Transverse colon (tissue), 4 donors: ENCODE results near the gene CADM2. TPM values are rescaled to one million over a fixed set of nuclear protein-coding genes. Genes with fewer than 3 reads are reported as not detected.

ENCODE experiments used
- DNase-seq: peaks from one replicate; pipeline ENCODE4 v3.0.0-alpha.2; 2019
- H3K27ac ChIP-seq, 4 donors: fragments of 200-600 bp; sonication (generic); 2 replicates each; pipeline ENCODE4 v1.5.1; 2016 to 2018; ENCODE audit warnings: inconsistent platforms in 4 of 4
- H3K27me3 ChIP-seq: fragments of 200-600 bp; sonication (generic); 2 replicates; pipeline ENCODE4 v1.5.1; 2017; ENCODE audit warnings: inconsistent platforms
- H3K36me3 ChIP-seq, 4 donors: fragments of 200-600 bp; sonication (generic); 2 replicates each; pipeline ENCODE4 v1.5.1; 2017 to 2019; ENCODE audit warnings: inconsistent platforms in 4 of 4
- H3K4me1 ChIP-seq, 4 donors: fragments of 200-600 bp; sonication (generic); 2 replicates each; pipeline ENCODE4 v1.5.1; 2017 to 2020; ENCODE audit warnings: inconsistent platforms in 4 of 4
- H3K4me3 ChIP-seq, 4 donors: fragments of 200-600 bp; sonication (generic); 1 replicate in 1 of 4; 2 replicates in 3 of 4; pipeline versions ENCODE4 v1.5.1 to v1.6.1; 2017 to 2019; ENCODE audit warnings: inconsistent platforms in 4 of 4
- H3K9me3 ChIP-seq, 2 donors: fragments of 200-600 bp; sonication (generic); 2 replicates each; pipeline ENCODE4 v1.5.1; 2017 to 2019; ENCODE audit warnings: inconsistent platforms in 2 of 2
- CTCF ChIP-seq, 5 experiments: fragments of 200-600 bp in 3 of 5; fragments of 450-650 bp in 2 of 5; sonication (generic) in 3 of 5; IDR thresholded peaks; 1 replicate in 2 of 5; 2 replicates in 3 of 5; pipeline ENCODE4 v1.5.1; 2016 to 2017; ENCODE audit warnings: antibody characterized with exemption in 5 of 5, inconsistent platforms in 3 of 5, mild to moderate bottlenecking in 2 of 5, moderate library complexity in 1 of 5
- EP300 ChIP-seq: sonication (generic); formaldehyde crosslinking; IDR thresholded peaks from one replicate; pipeline ENCODE4 v1.6.1; 2017; ENCODE audit warnings: antibody characterized with exemption, low read depth
- POLR2A ChIP-seq: fragments of 450-650 bp; IDR thresholded peaks from one replicate; pipeline ENCODE4 v1.6.1; 2016; ENCODE audit warnings: antibody characterized with exemption, mild to moderate bottlenecking, moderate library complexity
- POLR2AphosphoS5 ChIP-seq, 3 donors: sonication (generic); formaldehyde crosslinking; IDR thresholded peaks; one replicate each; pipeline ENCODE4 v1.6.1; 2016; ENCODE audit warnings: antibody characterized with exemption in 3 of 3
- WGBS, 2 donors: methylation state at CpG; one replicate each; pipeline ENCODE4 v1.1.5; 2018; ENCODE audit warnings: low coverage in 1 of 2; 5-methylcytosine and 5-hydroxymethylcytosine counted together
- in situ Hi-C, 4 donors: fragments of 200-750 bp; cut with MboI; loops; one replicate each; pipeline versions ENCODE4 v1.15.0 to v1.15.1; 2017; ENCODE audit warnings: low sequenced_read_pairs in 3 of 4, low pct_ligation_motif_present in 1 of 4, low pct_unique_long_range_greater_than_20kb in 1 of 4
- intact Hi-C: fragments of 100-400 bp; cut with DNase I; formaldehyde crosslinking; loops from one replicate; pipeline ENCODE4 v1.15.1; 2023; ENCODE audit warnings: low total_unique reads
- total RNA-seq, 4 donors: library from RNA; depleted of rRNA; stranded (reverse); fragments of >200 nt; gene quantifications; one replicate each; pipeline ENCODE4 v1.1.0, GENCODE V29; 2016

Gene CADM2
- total RNA-seq, 4 donors from 2014 or later = 2.2 to 21.3 (median 4.5) TPM

GRCh38 chr3:85572978-85573377 lies 614.2 kb downstream of the CADM2 start:
- TF ChIP-seq POLR2AphosphoS5 (IDR thresholded peaks at IDR 0.05) = no peak
- no peak for TF ChIP-seq POLR2A
- TF ChIP-seq CTCF (IDR thresholded peaks at IDR 0.05) = no peak
- no peak for TF ChIP-seq EP300
- Histone ChIP-seq H3K4me3 (no peak overlapping the region), H3K36me3 (no peaks in the 10 kb centered on the region), H3K9me3 (no peaks in the 10 kb centered on the region), H3K27ac (no peak overlapping the region), H3K4me1 (no peaks in the 10 kb centered on the region), H3K27me3 (no peaks in the 10 kb centered on the region)
- intact Hi-C loops = no loop called here
- 63 to 80% methylated on average over 4 to 5 of the region's 5 CpGs for WGBS, 2 donors
- DNase-seq = no peak
- in situ Hi-C loops = loop anchor here in 2 of 4 donors (25.0 kb wide), 1 partner anchor 1036 kb away; no protein-coding TSS in a partner anchor

- Histone ChIP-seq H3K4me3 (no peak overlapping the region), H3K36me3 (no peaks in the 10 kb centered on the region), H3K9me3 (no peaks in the 10 kb centered on the region), H3K4me1 (no peaks in the 10 kb centered on the region), H3K27ac (no peak overlapping the region), H3K27me3 (no peaks in the 10 kb centered on the region)
- no peak for DNase-seq
- TF ChIP-seq EP300 = no peak
- TF ChIP-seq POLR2A = no peak
- TF ChIP-seq CTCF (IDR thresholded peaks at IDR 0.05) = no peak
- no peak for TF ChIP-seq POLR2AphosphoS5 (IDR thresholded peaks at IDR 0.05)
- in situ Hi-C loops = loop anchor here in 2 of 4 donors (25.0 kb wide), 1 partner anchor 1037 kb away; no protein-coding TSS in a partner anchor
- intact Hi-C loops = no loop called here
- 80 to 83% methylated on average over 1 to 2 of the region's 2 CpGs for WGBS, 2 donors
Measured at GRCh38 chr3:85574006-85574705, 615.4 kb downstream of the CADM2 start.

GRCh38 chr3:85576091-85576690 lies 617.4 kb downstream of the CADM2 start:
- TF ChIP-seq POLR2AphosphoS5 (IDR thresholded peaks at IDR 0.05) (no peak), CTCF (IDR thresholded peaks at IDR 0.05) (peak; percentile 60 to 87 (median 77)), POLR2A (no peak)
- intact Hi-C loops (no loop called here), in situ Hi-C loops (loop anchor here in 2 of 4 donors (25.0 kb wide), 1 partner anchor 1039 kb away; no protein-coding TSS in a partner anchor)
- peak; percentile 42 for DNase-seq
- Histone ChIP-seq H3K4me1 (no peaks in the 10 kb centered on the region), H3K4me3 (no peak overlapping the region), H3K9me3 (no peaks in the 10 kb centered on the region), H3K27ac (no peak overlapping the region), H3K36me3 (no peaks in the 10 kb centered on the region), H3K27me3 (no peaks in the 10 kb centered on the region)
- WGBS, 2 donors = 18 to 19% methylated on average over 4 of the region's 4 CpGs

- no peak for TF ChIP-seq POLR2A
- TF ChIP-seq EP300 = no peak
- no peak for TF ChIP-seq CTCF (IDR thresholded peaks at IDR 0.05)
- intact Hi-C loops (no loop called here), in situ Hi-C loops (loop anchor here in 2 of 4 donors (25.0 kb wide), 1 partner anchor 1039 kb away; no protein-coding TSS in a partner anchor)
- Histone ChIP-seq H3K27me3 (no peaks in the 10 kb centered on the region), H3K27ac (no peak overlapping the region), H3K9me3 (no peaks in the 10 kb centered on the region), H3K4me3 (no peak overlapping the region), H3K36me3 (no peaks in the 10 kb centered on the region), H3K4me1 (no peaks in the 10 kb centered on the region)
- DNase-seq = no peak
- WGBS, 2 donors = 60 to 89% methylated on average over 3 to 4 of the region's 4 CpGs
Measured at GRCh38 chr3:85576697-85577200, 618.0 kb downstream of the CADM2 start.
